ENCODE measurements around the gene TRIM37. TPM values are rescaled to one million over a fixed set of nuclear protein-coding genes. Genes with fewer than 3 reads are reported as not detected.
A peak's percentile ranks its signal among the peaks of the same experiment; 100 is the strongest.

The TRIM37 gene
- total and polyA plus RNA-seq, 2 of the 8 experiments (the other 6 are each of a cell fraction or from before 2014, with no cell fraction given), result 38.2 to 57.0 TPM

DNA sequence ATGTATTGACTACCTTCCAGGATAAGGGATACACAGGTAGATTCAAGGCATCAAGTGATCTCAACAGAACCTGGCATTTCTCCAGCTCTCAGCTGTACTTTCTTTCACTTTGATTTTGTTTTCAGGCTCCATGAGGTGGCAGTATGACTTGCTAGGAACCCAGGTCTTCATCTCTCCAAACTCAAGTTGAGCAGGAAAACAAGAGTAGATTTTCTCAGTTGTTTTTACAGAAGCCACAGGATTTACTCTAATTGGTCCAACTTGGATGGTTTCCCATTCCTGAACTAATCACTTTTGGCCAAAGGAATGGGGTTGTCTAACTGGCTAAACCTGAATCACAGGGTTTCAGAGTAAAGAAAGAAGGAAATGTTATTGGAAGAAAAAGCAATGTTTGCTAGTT is 146.6 kb downstream of the TRIM37 start:
- POLR2A ChIA-PET (ENCODE audit: partially characterized antibody), result interaction anchor here (0.6 kb wide), 1 partner anchor 238 kb away, joined by 3 read pairs; no protein-coding TSS in a partner anchor
- no peak overlapping the region for H3K27ac ChIP-seq (ENCODE audit: low read depth, low read length)
- TF ChIP-seq ASH2L (IDR thresholded peaks at IDR 0.05; ENCODE audit: low read length), result no peak
- TF ChIP-seq SP1 (IDR thresholded peaks at IDR 0.05; ENCODE audit: low read depth, low read length), result 0 out of 2 replicates have a peak, but pooled peaks have one; percentile 33
- TF ChIP-seq, protein P1, sequence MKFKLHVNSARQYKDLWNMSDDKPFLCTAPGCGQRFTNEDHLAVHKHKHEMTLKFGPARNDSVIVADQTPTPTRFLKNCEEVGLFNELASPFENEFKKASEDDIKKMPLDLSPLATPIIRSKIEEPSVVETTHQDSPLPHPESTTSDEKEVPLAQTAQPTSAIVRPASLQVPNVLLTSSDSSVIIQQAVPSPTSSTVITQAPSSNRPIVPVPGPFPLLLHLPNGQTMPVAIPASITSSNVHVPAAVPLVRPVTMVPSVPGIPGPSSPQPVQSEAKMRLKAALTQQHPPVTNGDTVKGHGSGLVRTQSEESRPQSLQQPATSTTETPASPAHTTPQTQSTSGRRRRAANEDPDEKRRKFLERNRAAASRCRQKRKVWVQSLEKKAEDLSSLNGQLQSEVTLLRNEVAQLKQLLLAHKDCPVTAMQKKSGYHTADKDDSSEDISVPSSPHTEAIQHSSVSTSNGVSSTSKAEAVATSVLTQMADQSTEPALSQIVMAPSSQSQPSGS (IDR thresholded peaks at IDR 0.05; ENCODE audit: low read length), result no peak
- TF ChIP-seq POU5F1 (IDR thresholded peaks at IDR 0.05; ENCODE audit: low read depth, low read length), result no peak
- TF ChIP-seq, protein P2, sequence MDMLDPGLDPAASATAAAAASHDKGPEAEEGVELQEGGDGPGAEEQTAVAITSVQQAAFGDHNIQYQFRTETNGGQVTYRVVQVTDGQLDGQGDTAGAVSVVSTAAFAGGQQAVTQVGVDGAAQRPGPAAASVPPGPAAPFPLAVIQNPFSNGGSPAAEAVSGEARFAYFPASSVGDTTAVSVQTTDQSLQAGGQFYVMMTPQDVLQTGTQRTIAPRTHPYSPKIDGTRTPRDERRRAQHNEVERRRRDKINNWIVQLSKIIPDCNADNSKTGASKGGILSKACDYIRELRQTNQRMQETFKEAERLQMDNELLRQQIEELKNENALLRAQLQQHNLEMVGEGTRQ (IDR thresholded peaks at IDR 0.05; ENCODE audit: low read length), result no peak
- no peak for TF ChIP-seq JUN (IDR thresholded peaks at IDR 0.05; ENCODE audit: low read depth, low read length)
- TF ChIP-seq CTBP2 (IDR thresholded peaks at IDR 0.05; ENCODE audit: borderline replicate concordance, insufficient read depth, insufficient read length, low read length), result no peak
- TF ChIP-seq, protein P3, sequence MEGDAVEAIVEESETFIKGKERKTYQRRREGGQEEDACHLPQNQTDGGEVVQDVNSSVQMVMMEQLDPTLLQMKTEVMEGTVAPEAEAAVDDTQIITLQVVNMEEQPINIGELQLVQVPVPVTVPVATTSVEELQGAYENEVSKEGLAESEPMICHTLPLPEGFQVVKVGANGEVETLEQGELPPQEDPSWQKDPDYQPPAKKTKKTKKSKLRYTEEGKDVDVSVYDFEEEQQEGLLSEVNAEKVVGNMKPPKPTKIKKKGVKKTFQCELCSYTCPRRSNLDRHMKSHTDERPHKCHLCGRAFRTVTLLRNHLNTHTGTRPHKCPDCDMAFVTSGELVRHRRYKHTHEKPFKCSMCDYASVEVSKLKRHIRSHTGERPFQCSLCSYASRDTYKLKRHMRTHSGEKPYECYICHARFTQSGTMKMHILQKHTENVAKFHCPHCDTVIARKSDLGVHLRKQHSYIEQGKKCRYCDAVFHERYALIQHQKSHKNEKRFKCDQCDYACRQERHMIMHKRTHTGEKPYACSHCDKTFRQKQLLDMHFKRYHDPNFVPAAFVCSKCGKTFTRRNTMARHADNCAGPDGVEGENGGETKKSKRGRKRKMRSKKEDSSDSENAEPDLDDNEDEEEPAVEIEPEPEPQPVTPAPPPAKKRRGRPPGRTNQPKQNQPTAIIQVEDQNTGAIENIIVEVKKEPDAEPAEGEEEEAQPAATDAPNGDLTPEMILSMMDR (IDR thresholded peaks at IDR 0.05; ENCODE audit: control extremely low read depth in 1 of 3, insufficient read depth in 1 of 3, low read depth in 1 of 3, low read length in 3 of 3), result peak in 2 of 3 experiments; percentile 26 to 27; a peak in 2 of 4 replicates
- no peak for TF ChIP-seq JUND (IDR thresholded peaks at IDR 0.05; ENCODE audit: low read length)

More for the DNA sequence above, 146.6 kb downstream of the TRIM37 start:
- no peak overlapping the region for H2AFZ ChIP-seq (ENCODE audit: low read length)
- no peaks in the 10 kb centered on the region for H3K4me1 ChIP-seq (replicated peaks in 1 of 4; ENCODE audit: control insufficient read depth in 3 of 4, insufficient read depth in 4 of 4, low read length in 3 of 4)
- DNase-seq (ENCODE audit: low read depth in 1 of 2, low spot score in 2 of 2) (no peak), FAIRE-seq (peak; percentile 55)
- H3K79me2 ChIP-seq (ENCODE audit: control insufficient read depth in 1 of 2, insufficient read depth in 2 of 2, low read length in 2 of 2), result no peaks in the 10 kb centered on the region
- no peak overlapping the region for H3K9ac ChIP-seq (replicated peaks in 1 of 4; ENCODE audit: extremely low read depth in 1 of 4, low read depth in 3 of 4, low read length in 3 of 4)
- H3K36me3 ChIP-seq (ENCODE audit: control insufficient read depth in 2 of 4, insufficient read depth in 4 of 4, low read length in 3 of 4), result no peaks in the 10 kb centered on the region; a peak in 1 of 8 replicates
- no peak overlapping the region for H2AK5ac ChIP-seq (ENCODE audit: low read depth, low read length)
- H3K4me2 ChIP-seq (ENCODE audit: insufficient read depth in 1 of 2, low read depth in 2 of 2, low read length in 2 of 2), result no peak overlapping the region
- CTCF ChIA-PET (ENCODE audit: partially characterized antibody), result interaction anchor here (0.7 to 2.0 kb wide), 6 partner anchors 10 to 71 kb away, joined by 3 to 6 read pairs (median 4); no protein-coding TSS in a partner anchor
- H2BK120ac ChIP-seq (replicated peaks; ENCODE audit: low read depth, low read length), result no peak overlapping the region
- H3K4ac ChIP-seq (replicated peaks; ENCODE audit: insufficient read length, low read depth, low read length), result no peak overlapping the region
- no peak overlapping the region for H2BK5ac ChIP-seq (ENCODE audit: low read depth, low read length)
- H3K9me3 ChIP-seq (ENCODE audit: insufficient read depth in 2 of 2, low read depth in 1 of 2, low read length in 1 of 2), result no peaks in the 10 kb centered on the region
- H2BK20ac ChIP-seq (ENCODE audit: low read length), result no peak overlapping the region
- no peak overlapping the region for H3K4me3 ChIP-seq (ENCODE audit: extremely low read depth in 1 of 4, insufficient read depth in 2 of 4, low read depth in 3 of 4, low read length in 4 of 4)
- no peak overlapping the region for H4K91ac ChIP-seq (replicated peaks; ENCODE audit: insufficient read length, low read length)
- no peaks in the 10 kb centered on the region for H3K27me3 ChIP-seq (replicated peaks in 1 of 4; ENCODE audit: control insufficient read depth in 3 of 4, extremely low read depth in 1 of 4, insufficient read depth in 3 of 4, low read length in 3 of 4)
- H4K20me1 ChIP-seq (replicated peaks in 1 of 2; ENCODE audit: control insufficient read depth in 1 of 2, insufficient read depth in 2 of 2, low read length in 2 of 2), result no peaks in the 10 kb centered on the region
- H3K79me1 ChIP-seq (ENCODE audit: low read depth, low read length), result no peaks in the 10 kb centered on the region
- H4K8ac ChIP-seq (ENCODE audit: extremely low read depth, insufficient read depth, low read length), result no peak overlapping the region
- no peak overlapping the region for H3K23ac ChIP-seq (ENCODE audit: insufficient read length)
- H3K14ac ChIP-seq (ENCODE audit: insufficient read length), result no peak overlapping the region
- H2BK12ac ChIP-seq (ENCODE audit: low read depth, low read length), result no peak overlapping the region
- no peaks in the 10 kb centered on the region for H3K23me2 ChIP-seq (ENCODE audit: low read depth, low read length)
- H3K18ac ChIP-seq (ENCODE audit: extremely low read depth, low read length), result no peak overlapping the region
- no peak overlapping the region for H3K56ac ChIP-seq (replicated peaks; ENCODE audit: insufficient read length, low read depth, low read length)
- no peak overlapping the region for H4K5ac ChIP-seq (ENCODE audit: insufficient read length, low read depth, low read length)
- H2BK15ac ChIP-seq (ENCODE audit: low read length), result no peak overlapping the region

All from H1 (cell line).